ENCODE data around the gene TOGARAM2. TPM values are rescaled to one million over a fixed set of nuclear protein-coding genes. Genes with fewer than 3 reads are reported as not detected.

TOGARAM2 gene
- total and polyA plus RNA-seq, 2 of the 13 experiments (the other 11 are each of a cell fraction or from before 2014, with no cell fraction given), result under 0.01 to 0.05 TPM

DNA sequence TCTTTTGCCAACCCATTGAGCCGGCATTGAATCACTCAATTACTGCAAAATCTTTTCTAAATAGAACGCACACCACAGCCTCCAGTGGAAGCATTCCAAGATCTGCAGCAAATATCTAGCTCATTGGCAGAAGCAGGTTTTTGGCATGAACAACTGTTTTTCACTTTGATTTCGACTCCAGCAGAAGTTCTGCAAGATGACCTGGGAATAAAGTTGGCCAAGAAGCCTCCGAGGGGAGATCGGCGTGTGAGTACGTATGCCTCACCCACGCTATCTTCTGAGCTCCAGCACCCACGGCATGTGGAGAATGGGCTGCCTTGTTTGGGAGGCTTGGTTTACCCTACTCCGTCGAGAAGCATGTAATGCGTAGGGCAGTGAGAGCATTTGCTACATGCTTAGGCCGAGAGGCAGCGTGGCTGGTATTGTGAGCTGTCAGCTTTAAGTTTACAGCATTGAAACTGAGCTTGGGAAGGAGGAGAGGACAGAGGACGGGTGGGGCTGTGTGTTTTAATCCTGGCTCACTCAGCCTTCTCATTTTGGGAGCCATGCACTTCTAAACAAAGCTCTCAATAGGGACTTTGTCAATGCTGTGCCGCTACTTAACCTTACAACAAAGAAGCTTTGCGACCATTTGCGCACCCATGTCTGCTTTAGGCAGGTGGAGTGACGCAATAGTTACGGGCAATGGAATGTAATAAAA lies 82.7 kb downstream of the TOGARAM2 start:
- no peak overlapping the region for H3K4me3 ChIP-seq (replicated peaks in 1 of 3; ENCODE audit: insufficient read depth in 1 of 3, low read depth in 2 of 3, low read length in 3 of 3)
- H3K79me2 ChIP-seq (ENCODE audit: insufficient read depth, low read length), result no peaks in the 10 kb centered on the region
- BruUV-seq (replicated peaks), result no TSS peak
- intact Hi-C loops (cut with micrococcal nuclease; ENCODE audit: unreplicated experiment), result no loop called here
- no peak for ATAC-seq
- ChIA-PET CTCF (ENCODE audit: low intra/inter-chr PET ratio, low total read pairs) (no interaction called here), POLR2A (no interaction called here)
- H3K4me2 ChIP-seq (ENCODE audit: low read depth, low read length), result no peak overlapping the region
- H3K4me1 ChIP-seq (ENCODE audit: insufficient read depth, low read length), result no peaks in the 10 kb centered on the region
- no peak overlapping the region for H3K9ac ChIP-seq (ENCODE audit: insufficient read depth, low read depth, low read length)
- H3K36me3 ChIP-seq (replicated peaks in 1 of 2; ENCODE audit: control insufficient read depth in 1 of 2, insufficient read depth in 2 of 2, low read length in 2 of 2), result no peaks in the 10 kb centered on the region
- H3K27me3 ChIP-seq (ENCODE audit: control insufficient read depth in 1 of 2, insufficient read depth in 2 of 2, low read length in 2 of 2), result peaks cover 2 to 57% of the 10 kb centered on the region in 2 experiments; a peak in 3 of 5 replicates
- no peak overlapping the region for H3K27ac ChIP-seq (ENCODE audit: extremely low read length, insufficient read depth, low read length)
- WGBS (ENCODE audit: low lambda C conversion rate), result 56% methylated on average over 20 of the region's 20 CpGs
- H4K20me1 ChIP-seq (ENCODE audit: insufficient read depth, low read length), result no peaks in the 10 kb centered on the region
- TF ChIP-seq KLF15 (CRISPR knock-in tag; IDR thresholded peaks at IDR 0.05; ENCODE audit: borderline replicate concordance) (no peak), CEBPG (CRISPR knock-in tag; IDR thresholded peaks at IDR 0.05) (0 out of 2 replicates have a peak, but pooled peaks have one; percentile 35), CEBPB (IDR thresholded peaks at IDR 0.05; ENCODE audit: borderline replicate concordance, low read depth, low read length) (peak; percentile 90)
- FAIRE-seq, result no peak
- in situ Hi-C loops (cut with HindIII; ENCODE audit: extremely low pct_ligation_motif_present, low pct_unique_long_range_greater_than_20kb), result no loop called here
- DNase-seq (ENCODE audit: low spot score), result no peak
- no peak overlapping the region for H2AFZ ChIP-seq (ENCODE audit: low read length)
- H3K9me3 ChIP-seq (ENCODE audit: low read length), result no peaks in the 10 kb centered on the region

GRCh38 chr2:29064346-29064715 lies 83.2 kb downstream of the TOGARAM2 start:
- in situ Hi-C loops (cut with HindIII; ENCODE audit: extremely low pct_ligation_motif_present, low pct_unique_long_range_greater_than_20kb) (no loop called here), intact Hi-C loops (cut with micrococcal nuclease; ENCODE audit: unreplicated experiment) (no loop called here)
- DNase-seq (ENCODE audit: low spot score) (no peak), ATAC-seq (no peak), FAIRE-seq (no peak)
- CTCF ChIA-PET (ENCODE audit: low intra/inter-chr PET ratio, low total read pairs), result no interaction called here
- Histone ChIP-seq H3K36me3 (replicated peaks in 1 of 2; ENCODE audit: control insufficient read depth in 1 of 2, insufficient read depth in 2 of 2, low read length in 2 of 2) (no peaks in the 10 kb centered on the region), H3K4me1 (ENCODE audit: insufficient read depth, low read length) (no peaks in the 10 kb centered on the region), H3K9me3 (ENCODE audit: low read length) (no peaks in the 10 kb centered on the region), H3K79me2 (ENCODE audit: insufficient read depth, low read length) (no peaks in the 10 kb centered on the region), H4K20me1 (ENCODE audit: insufficient read depth, low read length) (no peaks in the 10 kb centered on the region), H3K27ac (ENCODE audit: extremely low read length, insufficient read depth, low read length) (no peak overlapping the region), H2AFZ (ENCODE audit: low read length) (no peak overlapping the region), H3K4me2 (ENCODE audit: low read depth, low read length) (no peak overlapping the region), H3K9ac (ENCODE audit: insufficient read depth, low read depth, low read length) (no peak overlapping the region), H3K27me3 (ENCODE audit: control insufficient read depth in 1 of 2, insufficient read depth in 2 of 2, low read length in 2 of 2) (peaks cover 2 to 54% of the 10 kb centered on the region in 2 experiments; a peak in 3 of 5 replicates), H3K4me3 (replicated peaks in 1 of 3; ENCODE audit: insufficient read depth in 1 of 3, low read depth in 2 of 3, low read length in 3 of 3) (no peak overlapping the region)
- 47% methylated on average over 4 of the region's 4 CpGs for WGBS (ENCODE audit: low lambda C conversion rate)
- POLR2A ChIA-PET, result no interaction called here
- BruUV-seq (replicated peaks), result no TSS peak
- no peak for TF ChIP-seq ZNF550 (CRISPR knock-in tag; IDR thresholded peaks at IDR 0.05; ENCODE audit: borderline replicate concordance)
- TF ChIP-seq, protein P1, sequence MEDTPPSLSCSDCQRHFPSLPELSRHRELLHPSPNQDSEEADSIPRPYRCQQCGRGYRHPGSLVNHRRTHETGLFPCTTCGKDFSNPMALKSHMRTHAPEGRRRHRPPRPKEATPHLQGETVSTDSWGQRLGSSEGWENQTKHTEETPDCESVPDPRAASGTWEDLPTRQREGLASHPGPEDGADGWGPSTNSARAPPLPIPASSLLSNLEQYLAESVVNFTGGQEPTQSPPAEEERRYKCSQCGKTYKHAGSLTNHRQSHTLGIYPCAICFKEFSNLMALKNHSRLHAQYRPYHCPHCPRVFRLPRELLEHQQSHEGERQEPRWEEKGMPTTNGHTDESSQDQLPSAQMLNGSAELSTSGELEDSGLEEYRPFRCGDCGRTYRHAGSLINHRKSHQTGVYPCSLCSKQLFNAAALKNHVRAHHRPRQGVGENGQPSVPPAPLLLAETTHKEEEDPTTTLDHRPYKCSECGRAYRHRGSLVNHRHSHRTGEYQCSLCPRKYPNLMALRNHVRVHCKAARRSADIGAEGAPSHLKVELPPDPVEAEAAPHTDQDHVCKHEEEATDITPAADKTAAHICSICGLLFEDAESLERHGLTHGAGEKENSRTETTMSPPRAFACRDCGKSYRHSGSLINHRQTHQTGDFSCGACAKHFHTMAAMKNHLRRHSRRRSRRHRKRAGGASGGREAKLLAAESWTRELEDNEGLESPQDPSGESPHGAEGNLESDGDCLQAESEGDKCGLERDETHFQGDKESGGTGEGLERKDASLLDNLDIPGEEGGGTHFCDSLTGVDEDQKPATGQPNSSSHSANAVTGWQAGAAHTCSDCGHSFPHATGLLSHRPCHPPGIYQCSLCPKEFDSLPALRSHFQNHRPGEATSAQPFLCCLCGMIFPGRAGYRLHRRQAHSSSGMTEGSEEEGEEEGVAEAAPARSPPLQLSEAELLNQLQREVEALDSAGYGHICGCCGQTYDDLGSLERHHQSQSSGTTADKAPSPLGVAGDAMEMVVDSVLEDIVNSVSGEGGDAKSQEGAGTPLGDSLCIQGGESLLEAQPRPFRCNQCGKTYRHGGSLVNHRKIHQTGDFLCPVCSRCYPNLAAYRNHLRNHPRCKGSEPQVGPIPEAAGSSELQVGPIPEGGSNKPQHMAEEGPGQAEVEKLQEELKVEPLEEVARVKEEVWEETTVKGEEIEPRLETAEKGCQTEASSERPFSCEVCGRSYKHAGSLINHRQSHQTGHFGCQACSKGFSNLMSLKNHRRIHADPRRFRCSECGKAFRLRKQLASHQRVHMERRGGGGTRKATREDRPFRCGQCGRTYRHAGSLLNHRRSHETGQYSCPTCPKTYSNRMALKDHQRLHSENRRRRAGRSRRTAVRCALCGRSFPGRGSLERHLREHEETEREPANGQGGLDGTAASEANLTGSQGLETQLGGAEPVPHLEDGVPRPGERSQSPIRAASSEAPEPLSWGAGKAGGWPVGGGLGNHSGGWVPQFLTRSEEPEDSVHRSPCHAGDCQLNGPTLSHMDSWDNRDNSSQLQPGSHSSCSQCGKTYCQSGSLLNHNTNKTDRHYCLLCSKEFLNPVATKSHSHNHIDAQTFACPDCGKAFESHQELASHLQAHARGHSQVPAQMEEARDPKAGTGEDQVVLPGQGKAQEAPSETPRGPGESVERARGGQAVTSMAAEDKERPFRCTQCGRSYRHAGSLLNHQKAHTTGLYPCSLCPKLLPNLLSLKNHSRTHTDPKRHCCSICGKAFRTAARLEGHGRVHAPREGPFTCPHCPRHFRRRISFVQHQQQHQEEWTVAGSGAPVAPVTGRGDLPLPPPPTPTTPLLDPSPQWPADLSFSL (CRISPR knock-in tag; IDR thresholded peaks at IDR 0.05), result no peak
- no peak for TF ChIP-seq SIX4 (CRISPR knock-in tag; IDR thresholded peaks at IDR 0.05)
- no peak for TF ChIP-seq KDM5B (CRISPR knock-in tag; IDR thresholded peaks at IDR 0.05; ENCODE audit: borderline replicate concordance)
- TF ChIP-seq MAFK (conservative IDR thresholded peaks at IDR 0.05 in 1 of 2, IDR thresholded peaks at IDR 0.05 in 1 of 2; ENCODE audit: low read length in 2 of 2), result no peak
- no peak for TF ChIP-seq ZNF180 (CRISPR knock-in tag; IDR thresholded peaks at IDR 0.05; ENCODE audit: borderline replicate concordance, low read depth)
- TF ChIP-seq HNRNPLL (IDR thresholded peaks at IDR 0.05; ENCODE audit: low read depth, low read length, poor library complexity, severe bottlenecking), result no peak

All from HepG2 (cell line).